ENCODE measurements around the gene CCDC93. TPM values are rescaled to one million over a fixed set of nuclear protein-coding genes. Genes with fewer than 3 reads are reported as not detected.

CCDC93 gene
- total and polyA plus RNA-seq, 2 experiments from 2014 or later: 12.8 to 15.9 TPM

GRCh38 chr2:117973498-117974082 is 40.3 kb downstream of the CCDC93 start:
- Histone ChIP-seq H3K36me3 (ENCODE audit: low read depth) (peaks cover 25% of the 10 kb centered on the region), H3K9me2 (ENCODE audit: insufficient read depth) (no peaks in the 10 kb centered on the region), H3K4me2 (ENCODE audit: unreplicated experiment) (no peak overlapping the region), H3K4me1 (ENCODE audit: insufficient read depth) (peaks cover 27% of the 10 kb centered on the region), H3K79me2 (ENCODE audit: insufficient read depth) (peaks cover 32% of the 10 kb centered on the region; the same call in 1 of the 2 replicates), H3K27me3 (replicated peaks; ENCODE audit: insufficient read depth) (no peaks in the 10 kb centered on the region), H4K20me1 (ENCODE audit: insufficient read depth) (no peaks in the 10 kb centered on the region), H3K4me3 (no peak overlapping the region), H3F3A (ENCODE audit: insufficient read depth) (peaks cover 13% of the 10 kb centered on the region), H3K9ac (peak overlapping the region; percentile 35; the same call in 1 of the 2 replicates), H3K27ac (peak overlapping the region; percentile 57), H3K9me3 (ENCODE audit: low read depth) (no peaks in the 10 kb centered on the region), H2AFZ (no peak overlapping the region)
- 96 to 99% methylated on average over 9 of the region's 9 CpGs for WGBS, 2 experiments (ENCODE audit: low coverage in 1 of 2, low lambda C conversion rate in 2 of 2, missing lambda C conversion rate in 2 of 2)
- DNase-seq: no peak
- in situ Hi-C loops (cut with MboI): no loop called here
- TF ChIP-seq EZH2phosphoT487 (IDR thresholded peaks at IDR 0.05; ENCODE audit: insufficient read depth, low read depth) (no peak), EZH2 (IDR thresholded peaks at IDR 0.05; ENCODE audit: insufficient read depth, poor library complexity, severe bottlenecking) (no peak)

DNA sequence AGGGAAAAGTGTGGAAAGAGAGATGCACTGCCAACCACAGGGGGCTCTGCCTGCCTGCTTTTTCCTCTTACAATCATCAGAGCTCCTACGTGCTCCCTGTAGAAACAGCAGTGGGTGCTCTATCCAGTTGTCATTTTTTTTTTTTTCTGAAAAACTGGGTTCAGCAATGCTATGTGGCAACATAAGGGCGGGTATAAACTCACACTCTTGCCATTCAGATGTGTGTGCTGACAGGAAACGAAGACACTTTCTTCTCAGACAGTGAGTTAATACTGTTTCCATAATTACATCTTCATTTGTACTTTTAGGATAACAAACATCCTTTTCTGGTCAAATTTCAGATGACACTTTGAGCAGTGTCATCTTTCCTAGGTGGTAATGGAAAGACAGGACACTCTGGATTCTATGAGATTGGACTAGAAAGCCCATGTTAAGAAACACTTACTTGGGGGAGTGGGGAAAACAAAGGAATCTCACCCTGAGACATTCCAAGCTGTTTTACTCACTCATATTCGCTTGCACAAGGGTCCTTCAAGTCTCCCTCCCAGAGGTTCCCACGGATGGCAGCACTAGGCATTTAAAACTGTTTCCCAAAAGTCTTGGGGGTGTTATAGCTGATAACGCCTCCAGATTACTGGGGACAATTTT is 41.3 kb downstream of the CCDC93 start:
- Histone ChIP-seq H3K36me3 (ENCODE audit: low read depth) (peaks cover 19% of the 10 kb centered on the region), H3K4me3 (no peak overlapping the region), H3K27ac (peak overlapping the region; percentile 57), H4K20me1 (ENCODE audit: insufficient read depth) (no peaks in the 10 kb centered on the region), H3K27me3 (replicated peaks; ENCODE audit: insufficient read depth) (no peaks in the 10 kb centered on the region), H3K4me2 (ENCODE audit: unreplicated experiment) (peak overlapping the region; percentile 5), H3F3A (ENCODE audit: insufficient read depth) (peaks cover 3% of the 10 kb centered on the region; the same call in 1 of the 2 replicates), H2AFZ (no peak overlapping the region), H3K4me1 (ENCODE audit: insufficient read depth) (peaks cover 17% of the 10 kb centered on the region), H3K9me3 (ENCODE audit: low read depth) (no peaks in the 10 kb centered on the region), H3K79me2 (ENCODE audit: insufficient read depth) (0 out of 2 replicates have a peak, but pooled peaks cover 23% of the 10 kb centered on the region), H3K9ac (peak overlapping the region; percentile 35), H3K9me2 (ENCODE audit: insufficient read depth) (no peaks in the 10 kb centered on the region)
- in situ Hi-C loops (cut with MboI): no loop called here
- TF ChIP-seq EZH2 (IDR thresholded peaks at IDR 0.05; ENCODE audit: insufficient read depth, poor library complexity, severe bottlenecking): no peak
- no peak for TF ChIP-seq EZH2phosphoT487 (IDR thresholded peaks at IDR 0.05; ENCODE audit: insufficient read depth, low read depth)
- DNase-seq: peak; percentile 58
- 74 to 76% methylated on average over 6 of the region's 6 CpGs for WGBS, 2 experiments (ENCODE audit: low coverage in 1 of 2, low lambda C conversion rate in 2 of 2, missing lambda C conversion rate in 2 of 2)

DNA sequence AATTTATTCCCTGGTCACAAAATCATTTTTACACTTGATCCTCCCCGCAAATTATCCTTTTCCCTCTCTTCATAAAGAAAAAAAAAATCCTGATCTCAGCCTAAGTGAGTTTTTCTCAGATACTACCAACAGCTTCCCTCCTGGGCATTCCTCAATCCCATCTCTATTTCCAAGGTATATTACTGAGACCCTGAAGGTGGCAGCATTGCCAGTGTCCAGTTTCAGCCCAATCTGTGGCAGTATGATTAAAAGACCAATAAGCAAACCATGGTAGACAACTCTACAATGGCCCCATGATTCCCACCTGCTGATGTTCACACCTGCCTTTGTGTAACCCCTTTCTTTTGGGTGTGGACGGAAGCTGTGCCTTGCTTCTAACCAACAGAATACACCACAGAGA is 45.1 kb downstream of the CCDC93 start:
- Histone ChIP-seq H3K9me2 (ENCODE audit: insufficient read depth) (no peaks in the 10 kb centered on the region), H3K9me3 (ENCODE audit: low read depth) (no peaks in the 10 kb centered on the region), H4K20me1 (ENCODE audit: insufficient read depth) (no peaks in the 10 kb centered on the region), H3K4me3 (no peak overlapping the region), H3K36me3 (ENCODE audit: low read depth) (peaks cover 19% of the 10 kb centered on the region), H3K27me3 (replicated peaks; ENCODE audit: insufficient read depth) (no peaks in the 10 kb centered on the region), H3K27ac (no peak overlapping the region), H3K4me1 (ENCODE audit: insufficient read depth) (peaks cover 16% of the 10 kb centered on the region), H3K9ac (no peak overlapping the region), H2AFZ (no peak overlapping the region), H3K4me2 (ENCODE audit: unreplicated experiment) (no peak overlapping the region), H3F3A (ENCODE audit: insufficient read depth) (no peaks in the 10 kb centered on the region; the same call in 1 of the 2 replicates), H3K79me2 (ENCODE audit: insufficient read depth) (0 out of 2 replicates have a peak, but pooled peaks cover 16% of the 10 kb centered on the region)
- TF ChIP-seq EZH2phosphoT487 (IDR thresholded peaks at IDR 0.05; ENCODE audit: insufficient read depth, low read depth) (no peak), EZH2 (IDR thresholded peaks at IDR 0.05; ENCODE audit: insufficient read depth, poor library complexity, severe bottlenecking) (no peak)
- 95 to 100% methylated on average over 2 of the region's 2 CpGs for WGBS, 2 experiments (ENCODE audit: low coverage in 1 of 2, low lambda C conversion rate in 2 of 2, missing lambda C conversion rate in 2 of 2)
- in situ Hi-C loops (cut with MboI): no loop called here
- DNase-seq: no peak

DNA sequence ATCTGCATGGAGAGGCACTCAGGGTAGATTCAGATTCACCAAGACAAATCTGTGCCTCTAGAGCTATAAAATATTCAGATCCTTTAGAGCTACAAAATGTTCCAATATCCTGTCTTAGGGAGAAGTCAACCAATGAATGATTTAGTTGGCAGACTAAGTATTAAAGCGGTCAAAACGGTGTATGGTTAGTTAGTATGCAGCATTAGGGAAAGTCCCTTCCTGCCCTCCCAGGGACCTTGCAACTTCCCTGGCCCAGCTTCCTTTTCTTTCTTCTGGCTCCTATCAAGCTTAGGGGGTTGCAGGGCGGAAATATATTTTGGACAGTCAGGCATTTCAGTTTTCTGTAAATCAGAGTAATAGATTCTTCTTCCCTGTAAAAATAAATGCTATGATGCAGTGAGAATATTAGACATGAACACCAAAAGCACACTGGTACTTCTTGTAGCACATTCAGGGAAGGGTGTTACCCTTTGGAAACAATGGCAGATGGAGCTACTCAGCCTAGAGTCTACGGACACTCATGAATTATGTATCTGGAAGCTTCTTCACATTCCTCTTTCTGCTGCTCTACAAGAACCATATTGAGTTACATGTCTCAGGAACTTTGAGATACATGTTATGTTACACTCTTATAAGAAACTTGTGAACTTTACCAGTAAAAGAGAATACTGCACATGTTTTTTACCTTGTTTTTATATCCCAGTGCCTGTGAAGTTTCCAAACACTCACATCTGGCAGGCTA is 45.7 kb downstream of the CCDC93 start:
- Histone ChIP-seq H3K4me1 (ENCODE audit: insufficient read depth) (peaks cover 19% of the 10 kb centered on the region), H3K4me3 (no peak overlapping the region), H3K4me2 (ENCODE audit: unreplicated experiment) (no peak overlapping the region), H3K27me3 (replicated peaks; ENCODE audit: insufficient read depth) (no peaks in the 10 kb centered on the region), H3K27ac (no peak overlapping the region), H3K9me3 (ENCODE audit: low read depth) (no peaks in the 10 kb centered on the region), H3K79me2 (ENCODE audit: insufficient read depth) (0 out of 2 replicates have a peak, but pooled peaks cover 16% of the 10 kb centered on the region), H2AFZ (no peak overlapping the region), H3K36me3 (ENCODE audit: low read depth) (peaks cover 14% of the 10 kb centered on the region), H3K9ac (no peak overlapping the region), H3F3A (ENCODE audit: insufficient read depth) (no peaks in the 10 kb centered on the region), H4K20me1 (ENCODE audit: insufficient read depth) (no peaks in the 10 kb centered on the region), H3K9me2 (ENCODE audit: insufficient read depth) (no peaks in the 10 kb centered on the region)
- DNase-seq: no peak
- in situ Hi-C loops (cut with MboI): no loop called here
- 53 to 58% methylated on average over 4 of the region's 4 CpGs for WGBS, 2 experiments (ENCODE audit: low coverage in 1 of 2, low lambda C conversion rate in 2 of 2, missing lambda C conversion rate in 2 of 2)
- TF ChIP-seq EZH2phosphoT487 (IDR thresholded peaks at IDR 0.05; ENCODE audit: insufficient read depth, low read depth) (no peak), EZH2 (IDR thresholded peaks at IDR 0.05; ENCODE audit: insufficient read depth, poor library complexity, severe bottlenecking) (no peak)
